ENCODE measurements around the gene RHD. TPM values are rescaled to one million over a fixed set of nuclear protein-coding genes. Genes with fewer than 3 reads are reported as not detected.

The RHD gene
- polyA plus RNA-seq, 3 donors = 0.53 TPM; not detected in 2

DNA sequence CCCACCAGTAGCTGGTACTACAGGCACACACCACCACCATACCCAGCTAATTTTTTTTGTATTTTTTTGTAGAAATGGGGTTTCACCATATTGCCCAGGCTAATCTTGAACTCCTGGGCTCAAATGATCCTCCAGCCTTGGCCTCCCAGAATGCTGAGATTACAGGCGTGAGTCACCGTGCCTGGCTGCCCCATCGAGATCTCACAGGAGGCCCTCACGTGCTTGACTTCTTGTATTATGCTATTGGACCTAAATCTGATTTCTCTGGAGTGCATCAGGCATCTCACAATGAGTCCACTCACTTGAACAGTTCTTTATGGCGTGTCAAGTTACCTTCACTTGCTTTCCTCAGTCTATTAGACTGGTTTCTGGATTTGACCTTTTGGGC lies 15.7 kb upstream of the RHD start:
- Histone ChIP-seq H3K4me2 (replicated peaks; ENCODE audit: extremely low read depth, low read length, poor library complexity, severe bottlenecking) (no peak overlapping the region), H2AFZ (ENCODE audit: insufficient read depth, low read depth, low read length, poor library complexity, severe bottlenecking) (no peak overlapping the region), H3K27ac (ENCODE audit: low read depth in 1 of 2, low read length in 2 of 2) (no peak overlapping the region), H3K4me3 (replicated peaks in 1 of 3; ENCODE audit: low read depth in 2 of 3, low read length in 3 of 3) (no peak overlapping the region), H3K36me3 (replicated peaks in 1 of 2; ENCODE audit: control insufficient read depth in 1 of 2, insufficient read depth in 2 of 2, low read length in 2 of 2) (peaks cover 0 to 5% of the 10 kb centered on the region in 2 donors), H3K27me3 (ENCODE audit: control insufficient read depth in 2 of 2, insufficient read depth in 2 of 2, low read length in 2 of 2) (no peaks in the 10 kb centered on the region), H3K9me3 (replicated peaks in 1 of 2; ENCODE audit: control insufficient read depth in 1 of 2, insufficient read depth in 1 of 2, low read length in 2 of 2) (no peaks in the 10 kb centered on the region), H4K20me1 (ENCODE audit: insufficient read depth, low read length) (peaks cover 82% of the 10 kb centered on the region), H3K79me2 (ENCODE audit: insufficient read depth, low read length) (peaks cover 3% of the 10 kb centered on the region), H3K4me1 (ENCODE audit: control insufficient read depth in 1 of 2, insufficient read depth in 2 of 2, low read length in 2 of 2) (peaks cover 10 to 18% of the 10 kb centered on the region in 2 donors), H3K9ac (ENCODE audit: insufficient read depth, low read length, poor library complexity, severe bottlenecking) (no peak overlapping the region)
- Mint-ChIP-seq H3K36me3 (peaks cover 4 to 5% of the 10 kb centered on the region in 2 donors), H3K9me3 (no peaks in the 10 kb centered on the region), H3K27ac (no peak overlapping the region), H3K4me1 (peaks cover 16% of the 10 kb centered on the region), H3K27me3 (ENCODE audit: low read depth in 3 of 3) (peaks cover 0 to 4% (median 0%) of the 10 kb centered on the region in 3 donors), H3K4me3 (no peak overlapping the region)
- WGBS (ENCODE audit: insufficient coverage) = 100% methylated on average over 5 of the region's 5 CpGs
- intact Hi-C loops (cut with micrococcal nuclease) = no loop called here
- DNase-seq = peak in 1 of 3 donors; percentile 1
- no peak for TF ChIP-seq CTCF (IDR thresholded peaks at IDR 0.05)

DNA sequence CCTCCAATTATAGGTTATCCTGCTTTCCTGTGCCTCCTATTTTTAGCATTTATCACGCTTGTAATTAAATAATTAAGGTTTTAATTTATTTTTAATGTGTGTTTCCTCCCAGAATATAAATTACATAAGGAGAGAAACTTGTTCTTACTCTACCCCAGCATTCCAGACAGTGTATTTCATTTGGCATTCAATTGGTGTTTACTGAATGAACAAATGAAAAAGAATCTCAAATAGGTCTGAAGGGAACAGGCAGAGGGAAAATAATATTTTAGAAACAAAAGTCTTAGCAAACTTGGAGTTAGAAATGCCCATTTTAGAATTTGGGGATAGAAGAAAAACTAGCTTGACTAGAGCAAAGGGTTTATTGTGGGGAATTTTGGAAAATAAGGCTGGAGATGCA lies 15.1 kb upstream of the RHD start:
- Mint-ChIP-seq H3K4me1 (peaks cover 16% of the 10 kb centered on the region), H3K27ac (no peak overlapping the region), H3K4me3 (no peak overlapping the region), H3K36me3 (peaks cover 4 to 5% of the 10 kb centered on the region in 2 donors), H3K27me3 (ENCODE audit: low read depth in 3 of 3) (peaks cover 0 to 2% (median 0%) of the 10 kb centered on the region in 3 donors), H3K9me3 (no peaks in the 10 kb centered on the region)
- no peak overlapping the region for H3K9ac ChIP-seq (ENCODE audit: insufficient read depth, low read length, poor library complexity, severe bottlenecking)
- no peak for DNase-seq
- H3K4me2 ChIP-seq (replicated peaks; ENCODE audit: extremely low read depth, low read length, poor library complexity, severe bottlenecking) = no peak overlapping the region
- no peak overlapping the region for H3K4me3 ChIP-seq (replicated peaks in 1 of 3; ENCODE audit: low read depth in 2 of 3, low read length in 3 of 3)
- H2AFZ ChIP-seq (ENCODE audit: insufficient read depth, low read depth, low read length, poor library complexity, severe bottlenecking) = no peak overlapping the region
- no CpG with 5 or more reads among the region's 1 CpG for WGBS (ENCODE audit: insufficient coverage)
- intact Hi-C loops (cut with micrococcal nuclease) = no loop called here
- peaks cover 10 to 18% of the 10 kb centered on the region in 2 donors for H3K4me1 ChIP-seq (ENCODE audit: control insufficient read depth in 1 of 2, insufficient read depth in 2 of 2, low read length in 2 of 2)
- H3K9me3 ChIP-seq (replicated peaks in 1 of 2; ENCODE audit: control insufficient read depth in 1 of 2, insufficient read depth in 1 of 2, low read length in 2 of 2) = no peaks in the 10 kb centered on the region
- peaks cover under 1 to 5% of the 10 kb centered on the region in 2 donors for H3K36me3 ChIP-seq (replicated peaks in 1 of 2; ENCODE audit: control insufficient read depth in 1 of 2, insufficient read depth in 2 of 2, low read length in 2 of 2)
- peaks cover 82% of the 10 kb centered on the region for H4K20me1 ChIP-seq (ENCODE audit: insufficient read depth, low read length)
- no peak overlapping the region for H3K27ac ChIP-seq (ENCODE audit: low read depth in 1 of 2, low read length in 2 of 2)
- H3K27me3 ChIP-seq (ENCODE audit: control insufficient read depth in 2 of 2, insufficient read depth in 2 of 2, low read length in 2 of 2) = no peaks in the 10 kb centered on the region
- peaks cover 3% of the 10 kb centered on the region for H3K79me2 ChIP-seq (ENCODE audit: insufficient read depth, low read length)
- no peak for TF ChIP-seq CTCF (IDR thresholded peaks at IDR 0.05)

Data from CD14-positive monocyte (primary cell).